ENCODE results near the gene TSC2. TPM values are rescaled to one million over a fixed set of nuclear protein-coding genes. Genes with fewer than 3 reads are reported as not detected.
"Not testable (repeated sequence)": the region's sequence is repeated elsewhere in the genome, so short reads cannot be mapped to it uniquely, and the experiment has no call there.

TSC2 gene
- total and polyA plus RNA-seq, 2 experiments from 2014 or later, result 123 to 152 TPM

- Histone ChIP-seq H3K36me3 (no peaks in the 10 kb centered on the region), H3K27ac (peak overlapping the region; percentile 85), H3K9me3 (ENCODE audit: low read depth) (no peaks in the 10 kb centered on the region), H3K27me3 (no peaks in the 10 kb centered on the region), H3K4me3 (peak overlapping the region; percentile 92), H3K4me1 (ENCODE audit: low read depth) (peaks cover 23% of the 10 kb centered on the region)
- no peak for TF ChIP-seq CTCF (IDR thresholded peaks at IDR 0.05; ENCODE audit: low read depth, low read length)
- DNase-seq (ENCODE audit: low read depth in 1 of 2, low spot score in 1 of 2), result peak in 1 of 2 donors; percentile 58
Measured at GRCh38 chr16:2008631-2009163, 39.1 kb upstream of the TSC2 start.

- H3K36me3 ChIP-seq, result no peaks in the 10 kb centered on the region
- no peak for DNase-seq (ENCODE audit: low read depth in 1 of 2, low spot score in 1 of 2)
- peak overlapping the region; percentile 85 for H3K27ac ChIP-seq
Measured at GRCh38 chr16:2009164-2009711, 38.5 kb upstream of the TSC2 start.

GRCh38 chr16:2009791-2010510 lies 37.8 kb upstream of the TSC2 start, which contains the start of gene ZNF598:
Gene ZNF598, minus strand, starts transcription at chr16:2009821.
- no peaks in the 10 kb centered on the region for H3K9me3 ChIP-seq (ENCODE audit: low read depth)
- H3K27ac ChIP-seq, result peak within 1 kb of the TSS; percentile 92
- no peaks in the 10 kb centered on the region for H3K36me3 ChIP-seq
- peaks cover 14% of the 10 kb centered on the region for H3K4me1 ChIP-seq (ENCODE audit: low read depth)
- no peak for TF ChIP-seq CTCF (IDR thresholded peaks at IDR 0.05; ENCODE audit: low read depth, low read length)
- H3K4me3 ChIP-seq, result peak within 1 kb of the TSS; percentile 92
- H3K27me3 ChIP-seq, result no peaks in the 10 kb centered on the region
- peak; percentile 90 to 94 for DNase-seq (ENCODE audit: low read depth in 1 of 2, low spot score in 1 of 2)

More at GRCh38 chr16:2009164-2009711, 38.5 kb upstream of the TSC2 start:
- Histone ChIP-seq H3K9me3 (ENCODE audit: low read depth) (no peaks in the 10 kb centered on the region), H3K27me3 (no peaks in the 10 kb centered on the region), H3K4me1 (ENCODE audit: low read depth) (peaks cover 20% of the 10 kb centered on the region), H3K4me3 (peak overlapping the region; percentile 92)
- no peak for TF ChIP-seq CTCF (IDR thresholded peaks at IDR 0.05; ENCODE audit: low read depth, low read length)

GRCh38 chr16:2011726-2012125 lies 36.1 kb upstream of the TSC2 start:
- H3K9me3 ChIP-seq (ENCODE audit: low read depth); H3K4me3 ChIP-seq; H3K36me3 ChIP-seq; DNase-seq (ENCODE audit: low read depth in 1 of 2, low spot score in 1 of 2); H3K27me3 ChIP-seq; H3K27ac ChIP-seq: not testable (repeated sequence)
- H3K4me1 ChIP-seq (ENCODE audit: low read depth), result peaks cover 18% of the 10 kb centered on the region

GRCh38 chr16:2013527-2013926 lies 34.3 kb upstream of the TSC2 start:
- Histone ChIP-seq H3K4me3 (no peak overlapping the region), H3K9me3 (ENCODE audit: low read depth) (no peaks in the 10 kb centered on the region), H3K4me1 (ENCODE audit: low read depth) (peaks cover 13% of the 10 kb centered on the region), H3K36me3 (no peaks in the 10 kb centered on the region), H3K27ac (no peak overlapping the region), H3K27me3 (peaks cover 12% of the 10 kb centered on the region)
- DNase-seq (ENCODE audit: low read depth in 1 of 2, low spot score in 1 of 2), result no peak
- TF ChIP-seq CTCF (IDR thresholded peaks at IDR 0.05; ENCODE audit: low read depth, low read length), result no peak

Data from cardiac muscle cell (in vitro differentiated cells and primary cell).